IMR-90 (cell line): ENCODE results near the gene MYO5A.

Experiments
- BHLHE40 ChIP-seq: fragments of 150-350 bp; IDR thresholded peaks from 2 replicates; pipeline ENCODE4 v1.6.1; 2016; ENCODE audit warnings: mild to moderate bottlenecking, low read depth, low read length
- CEBPB ChIP-seq: IDR thresholded peaks from 2 replicates; pipeline ENCODE4 v1.6.1; 2012; ENCODE audit warnings: low read depth, low read length, improper control_type of control experiment
- MAFK ChIP-seq: IDR thresholded peaks from 2 replicates; pipeline ENCODE4 v1.6.1; 2012; ENCODE audit warnings: low read depth, low read length, improper control_type of control experiment
- MXI1 ChIP-seq: IDR thresholded peaks from 2 replicates; pipeline ENCODE4 v1.6.1; 2012; ENCODE audit warnings: low read depth, mild to moderate bottlenecking, low read length, moderate library complexity, borderline replicate concordance
- POLR2A ChIP-seq: IDR thresholded peaks from 2 replicates; pipeline ENCODE4 v1.6.1; 2012; ENCODE audit warnings: mild to moderate bottlenecking, low read depth, low read length
- RAD21 ChIP-seq: IDR thresholded peaks from 2 replicates; pipeline ENCODE4 v1.6.1; 2012; ENCODE audit warnings: low read length, improper control_type of control experiment
- RCOR1 ChIP-seq: IDR thresholded peaks from 2 replicates; pipeline ENCODE4 v1.6.1; 2012; ENCODE audit warnings: mild to moderate bottlenecking, low read length, improper control_type of control experiment; ENCODE audit not compliant: insufficient replicate concordance
- RFX5 ChIP-seq: IDR thresholded peaks from 2 replicates; pipeline ENCODE4 v1.8.0; 2012; ENCODE audit warnings: low read depth, mild to moderate bottlenecking, low read length, moderate library complexity
- SMC3 ChIP-seq: fragments of 150-350 bp; IDR thresholded peaks from 2 replicates; pipeline ENCODE4 v1.6.1; 2016; ENCODE audit warnings: low read depth, mild to moderate bottlenecking, antibody characterized with exemption, low read length, moderate library complexity
- USF2 ChIP-seq: fragments of 150-350 bp; IDR thresholded peaks from 2 replicates; pipeline ENCODE4 v1.6.1; 2017; ENCODE audit warnings: mild to moderate bottlenecking, antibody characterized with exemption, low read length, low read depth
- TF ChIP-seq, protein P1 (sequence below): conservative IDR thresholded peaks from 2 replicates; pipeline ENCODE4 v1.5.1; 2012; ENCODE audit warnings: mild to moderate bottlenecking, low read depth, low read length, improper control_type of control experiment
- TF ChIP-seq, protein P2 (sequence below): fragments of 150-350 bp; IDR thresholded peaks from 2 replicates; pipeline ENCODE4 v1.6.1; 2016; ENCODE audit warnings: low read depth, mild to moderate bottlenecking, low read length, moderate library complexity, borderline replicate concordance

DNA sequence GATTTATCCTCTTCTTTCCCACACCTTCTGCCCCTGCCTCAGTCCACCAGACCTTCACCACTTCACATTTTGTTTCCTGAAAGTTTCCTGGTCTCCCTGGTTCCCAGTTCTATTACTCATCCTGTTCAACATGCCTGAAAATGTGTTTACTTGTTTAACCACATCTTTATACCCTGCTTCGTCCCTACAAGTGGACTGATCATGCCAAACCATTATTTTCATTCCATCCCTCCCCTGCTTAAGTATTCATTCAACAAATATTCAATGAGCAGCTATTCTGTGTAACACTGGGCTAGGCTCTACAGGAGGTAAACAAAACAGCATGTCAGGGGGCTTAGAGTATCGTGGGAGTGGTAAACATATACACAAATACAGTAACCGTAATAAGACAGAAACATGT is 5.5 kb downstream of the MYO5A start:
- TF ChIP-seq, protein P1, sequence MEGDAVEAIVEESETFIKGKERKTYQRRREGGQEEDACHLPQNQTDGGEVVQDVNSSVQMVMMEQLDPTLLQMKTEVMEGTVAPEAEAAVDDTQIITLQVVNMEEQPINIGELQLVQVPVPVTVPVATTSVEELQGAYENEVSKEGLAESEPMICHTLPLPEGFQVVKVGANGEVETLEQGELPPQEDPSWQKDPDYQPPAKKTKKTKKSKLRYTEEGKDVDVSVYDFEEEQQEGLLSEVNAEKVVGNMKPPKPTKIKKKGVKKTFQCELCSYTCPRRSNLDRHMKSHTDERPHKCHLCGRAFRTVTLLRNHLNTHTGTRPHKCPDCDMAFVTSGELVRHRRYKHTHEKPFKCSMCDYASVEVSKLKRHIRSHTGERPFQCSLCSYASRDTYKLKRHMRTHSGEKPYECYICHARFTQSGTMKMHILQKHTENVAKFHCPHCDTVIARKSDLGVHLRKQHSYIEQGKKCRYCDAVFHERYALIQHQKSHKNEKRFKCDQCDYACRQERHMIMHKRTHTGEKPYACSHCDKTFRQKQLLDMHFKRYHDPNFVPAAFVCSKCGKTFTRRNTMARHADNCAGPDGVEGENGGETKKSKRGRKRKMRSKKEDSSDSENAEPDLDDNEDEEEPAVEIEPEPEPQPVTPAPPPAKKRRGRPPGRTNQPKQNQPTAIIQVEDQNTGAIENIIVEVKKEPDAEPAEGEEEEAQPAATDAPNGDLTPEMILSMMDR: no peak
- TF ChIP-seq RCOR1: peak; percentile 79
- TF ChIP-seq POLR2A: no peak
- TF ChIP-seq RAD21: 0 out of 2 replicates have a peak, but pooled peaks have one; percentile 2
- TF ChIP-seq, protein P2, sequence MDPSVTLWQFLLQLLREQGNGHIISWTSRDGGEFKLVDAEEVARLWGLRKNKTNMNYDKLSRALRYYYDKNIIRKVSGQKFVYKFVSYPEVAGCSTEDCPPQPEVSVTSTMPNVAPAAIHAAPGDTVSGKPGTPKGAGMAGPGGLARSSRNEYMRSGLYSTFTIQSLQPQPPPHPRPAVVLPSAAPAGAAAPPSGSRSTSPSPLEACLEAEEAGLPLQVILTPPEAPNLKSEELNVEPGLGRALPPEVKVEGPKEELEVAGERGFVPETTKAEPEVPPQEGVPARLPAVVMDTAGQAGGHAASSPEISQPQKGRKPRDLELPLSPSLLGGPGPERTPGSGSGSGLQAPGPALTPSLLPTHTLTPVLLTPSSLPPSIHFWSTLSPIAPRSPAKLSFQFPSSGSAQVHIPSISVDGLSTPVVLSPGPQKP: no peak
- TF ChIP-seq MXI1: no peak
- TF ChIP-seq RFX5: no peak
- TF ChIP-seq BHLHE40: peak; percentile 44
- TF ChIP-seq SMC3: no peak
- no peak for TF ChIP-seq USF2
- TF ChIP-seq CEBPB: peak; percentile 0; the same call in 1 of the 2 replicates
- no peak for TF ChIP-seq MAFK
